ENCODE results near the gene GLCE.

GLCE gene

DNA sequence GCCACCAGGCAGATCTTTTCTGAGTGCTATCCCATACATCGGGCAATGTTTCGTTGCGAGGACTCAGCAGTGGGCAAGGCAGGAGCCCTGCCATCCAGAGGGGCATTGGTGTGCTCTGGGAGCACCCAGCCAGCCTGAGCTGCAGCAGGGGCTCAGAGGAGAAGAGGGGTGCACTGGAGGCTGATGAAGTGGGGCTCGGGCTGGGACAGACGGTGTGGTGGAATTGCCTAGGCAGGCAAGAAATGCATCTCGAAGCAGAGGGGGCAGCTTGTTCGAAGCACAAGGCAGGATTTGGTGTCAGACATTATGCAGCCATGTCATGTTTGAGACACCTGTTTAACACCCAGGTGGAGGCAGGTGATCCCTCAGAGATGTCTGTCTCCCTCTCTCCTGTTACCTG lies 157.6 kb downstream of the GLCE start:
- TF ChIP-seq, protein P1, sequence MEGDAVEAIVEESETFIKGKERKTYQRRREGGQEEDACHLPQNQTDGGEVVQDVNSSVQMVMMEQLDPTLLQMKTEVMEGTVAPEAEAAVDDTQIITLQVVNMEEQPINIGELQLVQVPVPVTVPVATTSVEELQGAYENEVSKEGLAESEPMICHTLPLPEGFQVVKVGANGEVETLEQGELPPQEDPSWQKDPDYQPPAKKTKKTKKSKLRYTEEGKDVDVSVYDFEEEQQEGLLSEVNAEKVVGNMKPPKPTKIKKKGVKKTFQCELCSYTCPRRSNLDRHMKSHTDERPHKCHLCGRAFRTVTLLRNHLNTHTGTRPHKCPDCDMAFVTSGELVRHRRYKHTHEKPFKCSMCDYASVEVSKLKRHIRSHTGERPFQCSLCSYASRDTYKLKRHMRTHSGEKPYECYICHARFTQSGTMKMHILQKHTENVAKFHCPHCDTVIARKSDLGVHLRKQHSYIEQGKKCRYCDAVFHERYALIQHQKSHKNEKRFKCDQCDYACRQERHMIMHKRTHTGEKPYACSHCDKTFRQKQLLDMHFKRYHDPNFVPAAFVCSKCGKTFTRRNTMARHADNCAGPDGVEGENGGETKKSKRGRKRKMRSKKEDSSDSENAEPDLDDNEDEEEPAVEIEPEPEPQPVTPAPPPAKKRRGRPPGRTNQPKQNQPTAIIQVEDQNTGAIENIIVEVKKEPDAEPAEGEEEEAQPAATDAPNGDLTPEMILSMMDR (IDR thresholded peaks at IDR 0.05; ENCODE audit: insufficient read depth, missing control alignments), result no peak
- FAIRE-seq (no peak), DNase-seq (ENCODE audit: insufficient read length, low spot score) (no peak)

- TF ChIP-seq, protein P1 (IDR thresholded peaks at IDR 0.05; ENCODE audit: insufficient read depth, missing control alignments), result no peak
- FAIRE-seq (no peak), DNase-seq (ENCODE audit: insufficient read length, low spot score) (no peak)
Measured at GRCh38 chr15:69319384-69320375, 159.2 kb downstream of the GLCE start.

DNA sequence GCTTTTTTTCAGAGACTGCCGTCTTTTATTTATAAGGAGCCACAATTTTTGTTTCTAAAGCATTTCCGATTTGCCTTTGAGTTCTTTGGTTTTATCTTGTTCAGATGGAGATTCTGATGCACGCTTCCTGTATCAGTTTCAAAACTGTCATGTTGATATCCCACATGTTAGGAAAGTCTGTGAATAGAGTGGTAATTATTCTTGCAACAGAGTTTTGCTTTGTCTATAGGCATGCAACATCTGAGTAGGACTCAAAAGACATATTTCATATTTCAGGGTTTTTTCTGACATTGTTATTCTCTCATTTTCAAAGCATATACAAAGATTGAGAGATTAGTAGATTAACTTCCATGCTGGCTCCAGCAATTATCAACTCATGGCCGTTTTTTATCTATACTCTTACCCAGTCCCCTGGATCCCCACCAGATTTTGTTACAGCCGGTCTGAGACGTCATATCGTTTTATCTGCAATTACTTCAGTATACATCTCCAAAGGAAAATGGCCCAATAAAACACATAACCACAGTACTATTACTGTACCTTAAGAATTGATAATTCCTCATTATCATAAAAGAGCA lies 160.6 kb downstream of the GLCE start:
- FAIRE-seq (peak; percentile 11), DNase-seq (ENCODE audit: insufficient read length, low spot score) (no peak)
- TF ChIP-seq, protein P1 (IDR thresholded peaks at IDR 0.05; ENCODE audit: insufficient read depth, missing control alignments), result no peak
